HG02970 (cell line): ENCODE data around the gene WNT6.

Experiments
- ATAC-seq: cut with Tn5 transposase; IDR thresholded peaks from one replicate; pipeline ENCODE4 v1.9.1; 2021; ENCODE audit warnings: mild to moderate bottlenecking, moderate library complexity, moderate number of reproducible peaks; ENCODE audit not compliant: unreplicated experiment, low FRiP score

WNT6 gene

DNA sequence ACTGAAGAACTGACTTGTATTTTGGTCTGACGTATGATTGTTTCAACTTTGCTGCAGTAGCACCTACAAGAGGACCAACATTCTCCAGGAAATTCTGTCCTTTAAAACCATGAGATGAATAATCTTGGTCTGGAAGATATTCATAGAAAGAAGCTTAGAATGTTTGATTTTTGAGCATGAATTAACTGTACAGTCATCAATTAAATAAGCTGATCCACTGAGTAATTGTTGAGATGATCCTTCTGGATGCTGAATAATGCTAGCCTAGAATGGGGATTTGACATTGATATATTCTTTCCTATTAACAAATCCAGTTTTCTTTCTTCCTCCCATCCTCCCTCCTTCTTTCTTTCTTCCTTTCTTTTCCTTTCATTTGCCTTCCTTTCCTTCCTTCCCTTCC is 60.9 kb downstream of the WNT6 start:
- ATAC-seq: no peak
